ENCODE results near the gene FEZF1. TPM values are rescaled to one million over a fixed set of nuclear protein-coding genes. Genes with fewer than 3 reads are reported as not detected.

The FEZF1 gene
- total and polyA plus RNA-seq, 4 donors = not detected

DNA sequence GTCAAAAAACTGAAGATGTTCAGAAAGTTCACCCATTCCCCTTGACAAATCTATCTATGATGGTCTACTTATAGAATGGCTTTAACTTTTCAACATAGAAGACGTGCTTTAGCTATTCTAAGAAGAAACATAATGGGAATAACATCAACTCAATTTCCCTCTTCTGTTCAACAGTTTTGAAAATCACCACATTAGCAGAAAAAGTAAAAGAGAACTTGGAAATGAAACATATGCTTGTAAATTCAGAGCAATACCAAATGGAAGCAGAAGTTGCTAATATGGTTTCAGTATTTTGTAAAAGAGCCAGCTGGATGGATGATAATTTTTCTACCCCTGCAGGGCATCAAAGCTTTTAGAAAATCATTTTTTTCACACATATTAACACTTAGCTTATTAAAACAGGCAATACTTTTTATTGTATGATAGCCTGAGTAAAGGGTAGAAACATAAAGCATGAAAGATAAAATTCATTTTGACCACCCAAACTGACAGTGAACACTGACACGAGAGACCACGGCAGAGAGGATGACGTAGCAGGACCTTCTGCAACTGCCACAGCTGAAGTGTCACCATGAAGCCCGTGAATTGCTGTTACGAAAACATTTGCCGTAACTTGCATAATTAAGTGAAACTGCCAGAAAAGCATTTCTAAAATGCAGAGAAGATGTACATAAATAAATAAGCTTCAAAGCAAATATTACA, 39.2 kb upstream of the FEZF1 start:
- Histone ChIP-seq H3K4me1 (ENCODE audit: control insufficient read depth in 4 of 4, insufficient read depth in 4 of 4, low read length in 3 of 4) (peaks cover 0 to 3% (median 0%) of the 10 kb centered on the region in 4 donors), H3K36me3 (ENCODE audit: control insufficient read depth in 4 of 4, insufficient read depth in 3 of 4, low read depth in 1 of 4, low read length in 3 of 4) (peaks cover 0 to 1% (median 0%) of the 10 kb centered on the region in 4 donors), H3K9ac (ENCODE audit: low read depth in 1 of 2, low read length in 2 of 2) (no peak overlapping the region), H3K4me3 (ENCODE audit: low read depth in 1 of 3, low read length in 3 of 3) (no peak overlapping the region), H3K27ac (ENCODE audit: low read depth in 1 of 2, low read length in 2 of 2) (no peak overlapping the region), H3K9me3 (ENCODE audit: control insufficient read depth in 4 of 4, low read length in 3 of 4) (no peaks in the 10 kb centered on the region), H3K27me3 (ENCODE audit: control insufficient read depth in 4 of 4, insufficient read depth in 4 of 4, low read length in 3 of 4) (no peaks in the 10 kb centered on the region)
- DNase-seq (ENCODE audit: low spot score) = no peak
- WGBS = 94% methylated on average over 7 of the region's 7 CpGs
- TF ChIP-seq, protein P1, sequence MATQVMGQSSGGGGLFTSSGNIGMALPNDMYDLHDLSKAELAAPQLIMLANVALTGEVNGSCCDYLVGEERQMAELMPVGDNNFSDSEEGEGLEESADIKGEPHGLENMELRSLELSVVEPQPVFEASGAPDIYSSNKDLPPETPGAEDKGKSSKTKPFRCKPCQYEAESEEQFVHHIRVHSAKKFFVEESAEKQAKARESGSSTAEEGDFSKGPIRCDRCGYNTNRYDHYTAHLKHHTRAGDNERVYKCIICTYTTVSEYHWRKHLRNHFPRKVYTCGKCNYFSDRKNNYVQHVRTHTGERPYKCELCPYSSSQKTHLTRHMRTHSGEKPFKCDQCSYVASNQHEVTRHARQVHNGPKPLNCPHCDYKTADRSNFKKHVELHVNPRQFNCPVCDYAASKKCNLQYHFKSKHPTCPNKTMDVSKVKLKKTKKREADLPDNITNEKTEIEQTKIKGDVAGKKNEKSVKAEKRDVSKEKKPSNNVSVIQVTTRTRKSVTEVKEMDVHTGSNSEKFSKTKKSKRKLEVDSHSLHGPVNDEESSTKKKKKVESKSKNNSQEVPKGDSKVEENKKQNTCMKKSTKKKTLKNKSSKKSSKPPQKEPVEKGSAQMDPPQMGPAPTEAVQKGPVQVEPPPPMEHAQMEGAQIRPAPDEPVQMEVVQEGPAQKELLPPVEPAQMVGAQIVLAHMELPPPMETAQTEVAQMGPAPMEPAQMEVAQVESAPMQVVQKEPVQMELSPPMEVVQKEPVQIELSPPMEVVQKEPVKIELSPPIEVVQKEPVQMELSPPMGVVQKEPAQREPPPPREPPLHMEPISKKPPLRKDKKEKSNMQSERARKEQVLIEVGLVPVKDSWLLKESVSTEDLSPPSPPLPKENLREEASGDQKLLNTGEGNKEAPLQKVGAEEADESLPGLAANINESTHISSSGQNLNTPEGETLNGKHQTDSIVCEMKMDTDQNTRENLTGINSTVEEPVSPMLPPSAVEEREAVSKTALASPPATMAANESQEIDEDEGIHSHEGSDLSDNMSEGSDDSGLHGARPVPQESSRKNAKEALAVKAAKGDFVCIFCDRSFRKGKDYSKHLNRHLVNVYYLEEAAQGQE (IDR thresholded peaks at IDR 0.05) = no peak
- TF ChIP-seq RXRA (IDR thresholded peaks at IDR 0.05) (no peak), RAD21 (IDR thresholded peaks at IDR 0.05) (no peak), NR2F2 (IDR thresholded peaks at IDR 0.05) (no peak), SP1 (IDR thresholded peaks at IDR 0.05) (no peak), EGR1 (IDR thresholded peaks at IDR 0.05; ENCODE audit: low read depth in 2 of 2) (no peak), HNF4G (IDR thresholded peaks at IDR 0.05) (no peak), FOXA2 (IDR thresholded peaks at IDR 0.05) (no peak), HNF4A (conservative IDR thresholded peaks at IDR 0.05) (no peak), FOXA1 (IDR thresholded peaks at IDR 0.05) (no peak), GABPA (IDR thresholded peaks at IDR 0.05 in 1 of 2, conservative IDR thresholded peaks at IDR 0.05 in 1 of 2) (no peak), TAF1 (conservative IDR thresholded peaks at IDR 0.05) (no peak), YY1 (IDR thresholded peaks at IDR 0.05) (no peak), JUND (IDR thresholded peaks at IDR 0.05) (no peak)
- TF ChIP-seq, protein P2, sequence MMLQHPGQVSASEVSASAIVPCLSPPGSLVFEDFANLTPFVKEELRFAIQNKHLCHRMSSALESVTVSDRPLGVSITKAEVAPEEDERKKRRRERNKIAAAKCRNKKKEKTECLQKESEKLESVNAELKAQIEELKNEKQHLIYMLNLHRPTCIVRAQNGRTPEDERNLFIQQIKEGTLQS (IDR thresholded peaks at IDR 0.05) = no peak
- TF ChIP-seq, protein P3, sequence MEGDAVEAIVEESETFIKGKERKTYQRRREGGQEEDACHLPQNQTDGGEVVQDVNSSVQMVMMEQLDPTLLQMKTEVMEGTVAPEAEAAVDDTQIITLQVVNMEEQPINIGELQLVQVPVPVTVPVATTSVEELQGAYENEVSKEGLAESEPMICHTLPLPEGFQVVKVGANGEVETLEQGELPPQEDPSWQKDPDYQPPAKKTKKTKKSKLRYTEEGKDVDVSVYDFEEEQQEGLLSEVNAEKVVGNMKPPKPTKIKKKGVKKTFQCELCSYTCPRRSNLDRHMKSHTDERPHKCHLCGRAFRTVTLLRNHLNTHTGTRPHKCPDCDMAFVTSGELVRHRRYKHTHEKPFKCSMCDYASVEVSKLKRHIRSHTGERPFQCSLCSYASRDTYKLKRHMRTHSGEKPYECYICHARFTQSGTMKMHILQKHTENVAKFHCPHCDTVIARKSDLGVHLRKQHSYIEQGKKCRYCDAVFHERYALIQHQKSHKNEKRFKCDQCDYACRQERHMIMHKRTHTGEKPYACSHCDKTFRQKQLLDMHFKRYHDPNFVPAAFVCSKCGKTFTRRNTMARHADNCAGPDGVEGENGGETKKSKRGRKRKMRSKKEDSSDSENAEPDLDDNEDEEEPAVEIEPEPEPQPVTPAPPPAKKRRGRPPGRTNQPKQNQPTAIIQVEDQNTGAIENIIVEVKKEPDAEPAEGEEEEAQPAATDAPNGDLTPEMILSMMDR (IDR thresholded peaks at IDR 0.05; ENCODE audit: low read depth, low read length, missing input control) = no peak
- TF ChIP-seq, protein P4, sequence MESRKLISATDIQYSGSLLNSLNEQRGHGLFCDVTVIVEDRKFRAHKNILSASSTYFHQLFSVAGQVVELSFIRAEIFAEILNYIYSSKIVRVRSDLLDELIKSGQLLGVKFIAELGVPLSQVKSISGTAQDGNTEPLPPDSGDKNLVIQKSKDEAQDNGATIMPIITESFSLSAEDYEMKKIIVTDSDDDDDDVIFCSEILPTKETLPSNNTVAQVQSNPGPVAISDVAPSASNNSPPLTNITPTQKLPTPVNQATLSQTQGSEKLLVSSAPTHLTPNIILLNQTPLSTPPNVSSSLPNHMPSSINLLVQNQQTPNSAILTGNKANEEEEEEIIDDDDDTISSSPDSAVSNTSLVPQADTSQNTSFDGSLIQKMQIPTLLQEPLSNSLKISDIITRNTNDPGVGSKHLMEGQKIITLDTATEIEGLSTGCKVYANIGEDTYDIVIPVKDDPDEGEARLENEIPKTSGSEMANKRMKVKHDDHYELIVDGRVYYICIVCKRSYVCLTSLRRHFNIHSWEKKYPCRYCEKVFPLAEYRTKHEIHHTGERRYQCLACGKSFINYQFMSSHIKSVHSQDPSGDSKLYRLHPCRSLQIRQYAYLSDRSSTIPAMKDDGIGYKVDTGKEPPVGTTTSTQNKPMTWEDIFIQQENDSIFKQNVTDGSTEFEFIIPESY (IDR thresholded peaks at IDR 0.05) = no peak
- TF ChIP-seq, protein P5, sequence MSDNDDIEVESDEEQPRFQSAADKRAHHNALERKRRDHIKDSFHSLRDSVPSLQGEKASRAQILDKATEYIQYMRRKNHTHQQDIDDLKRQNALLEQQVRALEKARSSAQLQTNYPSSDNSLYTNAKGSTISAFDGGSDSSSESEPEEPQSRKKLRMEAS (IDR thresholded peaks at IDR 0.05) = no peak

Measured in liver (tissue), 9 donors.